PC-9 (cell line): Measurements from ENCODE around the gene TTLL6. TPM values are rescaled to one million over a fixed set of nuclear protein-coding genes. Genes with fewer than 3 reads are reported as not detected.

ENCODE experiments used
- BruUV-seq: library from RNA; stranded (reverse); fragments of 400-500 nt; replicated peaks from 2 replicates; lab custom pipeline; 2021; lab: Mats Ljungman, UMichigan
- CTCF ChIA-PET: fragments of 300-600 bp; sonication (Branson Sonifier 250); formaldehyde crosslinking; loops from one replicate; lab custom pipeline; 2022; ENCODE audit warnings: antibody characterized with exemption; lab: Charles Lee
- POLR2A ChIA-PET: fragments of 300-600 bp; sonication (Branson Sonifier 250); formaldehyde crosslinking; loops from one replicate; lab custom pipeline; 2022; ENCODE audit warnings: antibody characterized with exemption; ENCODE audit not compliant: unreplicated experiment; lab: Charles Lee
- DNase-seq, 2 experiments: peaks; one replicate each; pipeline versions ENCODE4 v3.0.0 to v3.0.0-alpha.2; 2015 to 2022; ENCODE audit warnings: mixed read lengths in 1 of 2
- H2AFZ ChIP-seq: fragments of 200-600 bp; sonication (generic); 2 replicates; pipeline ENCODE4 v1.8.1; 2017; ENCODE audit warnings: antibody characterized with exemption
- H3F3A ChIP-seq: fragments of 200-600 bp; sonication (generic); 2 replicates; pipeline ENCODE4 v1.8.1; 2017; ENCODE audit warnings: antibody characterized with exemption, mild to moderate bottlenecking, low read depth; ENCODE audit not compliant: insufficient read depth
- H3K27ac ChIP-seq: fragments of 200-600 bp; sonication (generic); 2 replicates; pipeline ENCODE4 v1.6.1; 2016; ENCODE audit warnings: mixed run types
- H3K27me3 ChIP-seq: fragments of 200-600 bp; sonication (generic); 2 replicates; pipeline ENCODE4 v1.6.1; 2016; ENCODE audit warnings: low read depth, mixed run types; ENCODE audit not compliant: insufficient read depth
- H3K36me3 ChIP-seq: fragments of 200-600 bp; sonication (generic); 2 replicates; pipeline ENCODE4 v1.6.1; 2016; ENCODE audit warnings: low read depth, mixed run types
- H3K4me1 ChIP-seq: fragments of 200-600 bp; sonication (generic); replicated peaks from 2 replicates; pipeline ENCODE4 v1.6.1; 2016; ENCODE audit warnings: mixed run types; ENCODE audit not compliant: insufficient read depth
- H3K4me2 ChIP-seq: fragments of 200-600 bp; sonication (generic); 2 replicates; pipeline ENCODE4 v1.6.1; 2017; ENCODE audit warnings: mixed run types
- H3K4me3 ChIP-seq: fragments of 200-600 bp; sonication (generic); 2 replicates; pipeline ENCODE4 v1.6.1; 2016; ENCODE audit warnings: mixed run types
- H3K79me2 ChIP-seq: fragments of 200-600 bp; sonication (generic); 2 replicates; pipeline ENCODE4 v1.6.1; 2017; ENCODE audit warnings: low read depth, mixed run types
- H3K9me2 ChIP-seq: fragments of 200-600 bp; sonication (generic); 2 replicates; pipeline ENCODE4 v1.8.1; 2017; ENCODE audit warnings: mild to moderate bottlenecking; ENCODE audit not compliant: insufficient read depth
- H3K9me3 ChIP-seq: fragments of 200-600 bp; sonication (generic); 2 replicates; pipeline ENCODE4 v1.8.1; 2016; ENCODE audit warnings: low read depth; ENCODE audit not compliant: insufficient read depth
- H4K20me1 ChIP-seq: fragments of 200-600 bp; sonication (generic); 2 replicates; pipeline ENCODE4 v1.8.1; 2017; ENCODE audit not compliant: insufficient read depth
- EZH2 ChIP-seq: fragments of 200-600 bp; sonication (generic); IDR thresholded peaks from 2 replicates; pipeline ENCODE4 v1.8.0; 2017; ENCODE audit warnings: antibody characterized with exemption, low read depth
- intact Hi-C: fragments of 100-400 bp; cut with micrococcal nuclease; formaldehyde crosslinking; loops from one replicate; pipeline ENCODE4 v1.10.0; 2022; ENCODE audit not compliant: unreplicated experiment
- total RNA-seq: library from RNA; stranded (reverse); gene quantifications from 2 replicates; pipeline ENCODE4 v1.2.3, GENCODE V29; 2021
- TF ChIP-seq, protein P1 (sequence below): fragments of 200-600 bp; sonication (generic); conservative IDR thresholded peaks from 2 replicates; pipeline ENCODE4 v1.6.1; 2017; ENCODE audit warnings: mixed run types, antibody characterized with exemption, mild to moderate bottlenecking, moderate library complexity

Gene TTLL6
- total RNA-seq, 1 experiment from 2014 or later = not detected

DNA sequence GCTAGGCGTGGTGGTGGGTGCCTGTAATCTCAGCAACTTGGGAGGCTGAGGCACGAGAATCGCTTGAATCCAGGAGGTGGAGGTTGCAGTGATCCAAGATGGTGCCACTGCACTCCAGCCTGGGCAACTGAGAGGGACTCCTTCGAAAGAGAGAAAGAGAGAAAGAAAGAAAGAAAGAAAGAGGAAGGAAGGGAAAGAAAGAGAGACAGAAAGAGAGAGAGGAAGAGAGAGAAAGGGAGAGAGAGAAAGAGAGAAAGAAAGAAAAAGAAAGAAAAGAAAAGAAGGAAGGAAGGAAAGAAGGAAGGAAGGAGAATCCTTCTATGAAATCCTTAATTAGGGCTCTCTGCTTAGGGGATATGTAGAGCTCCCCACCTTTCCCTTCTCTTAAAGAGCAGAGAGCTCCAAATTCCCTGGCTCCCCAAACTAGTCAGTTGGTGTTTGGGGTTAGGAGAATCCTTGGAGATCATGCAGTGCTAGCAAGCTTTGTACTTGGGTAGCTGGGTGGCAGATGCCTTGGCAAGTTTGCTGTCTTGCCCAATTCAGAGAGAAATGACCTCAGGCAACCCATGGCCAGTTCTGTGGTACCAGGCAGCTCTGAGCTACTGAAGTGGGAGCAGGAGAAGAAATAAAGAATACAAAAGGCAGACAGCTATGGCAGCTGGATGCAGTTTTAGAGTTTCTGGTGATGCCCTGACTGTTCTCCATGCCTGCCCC is 79.5 kb downstream of the TTLL6 start:
- H3K27me3 ChIP-seq = peaks cover 97% of the 10 kb centered on the region

DNA sequence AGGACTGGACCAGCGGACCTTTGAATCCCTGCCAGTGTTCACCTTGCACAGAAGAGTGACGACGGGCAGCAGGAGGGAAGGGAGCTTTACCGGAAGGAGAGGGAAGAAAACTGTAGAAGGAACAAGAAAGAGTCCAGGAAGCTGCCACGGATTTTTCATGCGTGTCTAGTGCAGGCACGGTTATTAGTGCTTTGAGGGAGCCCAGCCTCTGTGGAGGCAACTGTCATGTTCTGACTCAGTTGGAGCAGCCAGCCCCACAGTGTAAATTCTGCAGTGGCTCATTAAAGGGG is 82.0 kb downstream of the TTLL6 start:
- no peaks in the 10 kb centered on the region for H3K9me2 ChIP-seq
- intact Hi-C loops = no loop called here
- ChIA-PET CTCF (no interaction called here), POLR2A (no interaction called here)
- no peaks in the 10 kb centered on the region for H3K9me3 ChIP-seq
- no peak overlapping the region for H2AFZ ChIP-seq
- peaks cover 96% of the 10 kb centered on the region for H3K27me3 ChIP-seq
- H3K4me2 ChIP-seq = no peak overlapping the region
- H3F3A ChIP-seq = no peaks in the 10 kb centered on the region
- no peaks in the 10 kb centered on the region for H3K4me1 ChIP-seq
- TF ChIP-seq EZH2 = no peak
- TF ChIP-seq, protein P1, sequence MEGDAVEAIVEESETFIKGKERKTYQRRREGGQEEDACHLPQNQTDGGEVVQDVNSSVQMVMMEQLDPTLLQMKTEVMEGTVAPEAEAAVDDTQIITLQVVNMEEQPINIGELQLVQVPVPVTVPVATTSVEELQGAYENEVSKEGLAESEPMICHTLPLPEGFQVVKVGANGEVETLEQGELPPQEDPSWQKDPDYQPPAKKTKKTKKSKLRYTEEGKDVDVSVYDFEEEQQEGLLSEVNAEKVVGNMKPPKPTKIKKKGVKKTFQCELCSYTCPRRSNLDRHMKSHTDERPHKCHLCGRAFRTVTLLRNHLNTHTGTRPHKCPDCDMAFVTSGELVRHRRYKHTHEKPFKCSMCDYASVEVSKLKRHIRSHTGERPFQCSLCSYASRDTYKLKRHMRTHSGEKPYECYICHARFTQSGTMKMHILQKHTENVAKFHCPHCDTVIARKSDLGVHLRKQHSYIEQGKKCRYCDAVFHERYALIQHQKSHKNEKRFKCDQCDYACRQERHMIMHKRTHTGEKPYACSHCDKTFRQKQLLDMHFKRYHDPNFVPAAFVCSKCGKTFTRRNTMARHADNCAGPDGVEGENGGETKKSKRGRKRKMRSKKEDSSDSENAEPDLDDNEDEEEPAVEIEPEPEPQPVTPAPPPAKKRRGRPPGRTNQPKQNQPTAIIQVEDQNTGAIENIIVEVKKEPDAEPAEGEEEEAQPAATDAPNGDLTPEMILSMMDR = no peak
- H3K79me2 ChIP-seq = no peaks in the 10 kb centered on the region
- no peaks in the 10 kb centered on the region for H3K36me3 ChIP-seq
- H4K20me1 ChIP-seq = no peaks in the 10 kb centered on the region
- H3K4me3 ChIP-seq = no peak overlapping the region
- H3K27ac ChIP-seq = no peak overlapping the region
- no TSS peak for BruUV-seq
- no peak for DNase-seq

More for the DNA sequence above, 79.5 kb downstream of the TTLL6 start:
- H3K9me2 ChIP-seq = no peaks in the 10 kb centered on the region
- H3K27ac ChIP-seq = no peak overlapping the region
- no peaks in the 10 kb centered on the region for H3K4me1 ChIP-seq
- ChIA-PET POLR2A (no interaction called here), CTCF (interaction anchor here (0.7 kb wide), 1 partner anchor 142 kb away, joined by 3 read pairs; no protein-coding TSS in a partner anchor)
- no peaks in the 10 kb centered on the region for H3K36me3 ChIP-seq
- H2AFZ ChIP-seq = no peak overlapping the region
- H3K4me2 ChIP-seq = no peak overlapping the region
- TF ChIP-seq, protein P1 = no peak
- no peak for TF ChIP-seq EZH2
- DNase-seq = no peak
- H4K20me1 ChIP-seq = no peaks in the 10 kb centered on the region
- intact Hi-C loops = no loop called here
- H3K4me3 ChIP-seq = no peak overlapping the region
- no peaks in the 10 kb centered on the region for H3K9me3 ChIP-seq
- H3F3A ChIP-seq = no peaks in the 10 kb centered on the region
- BruUV-seq = no TSS peak
- H3K79me2 ChIP-seq = no peaks in the 10 kb centered on the region

DNA sequence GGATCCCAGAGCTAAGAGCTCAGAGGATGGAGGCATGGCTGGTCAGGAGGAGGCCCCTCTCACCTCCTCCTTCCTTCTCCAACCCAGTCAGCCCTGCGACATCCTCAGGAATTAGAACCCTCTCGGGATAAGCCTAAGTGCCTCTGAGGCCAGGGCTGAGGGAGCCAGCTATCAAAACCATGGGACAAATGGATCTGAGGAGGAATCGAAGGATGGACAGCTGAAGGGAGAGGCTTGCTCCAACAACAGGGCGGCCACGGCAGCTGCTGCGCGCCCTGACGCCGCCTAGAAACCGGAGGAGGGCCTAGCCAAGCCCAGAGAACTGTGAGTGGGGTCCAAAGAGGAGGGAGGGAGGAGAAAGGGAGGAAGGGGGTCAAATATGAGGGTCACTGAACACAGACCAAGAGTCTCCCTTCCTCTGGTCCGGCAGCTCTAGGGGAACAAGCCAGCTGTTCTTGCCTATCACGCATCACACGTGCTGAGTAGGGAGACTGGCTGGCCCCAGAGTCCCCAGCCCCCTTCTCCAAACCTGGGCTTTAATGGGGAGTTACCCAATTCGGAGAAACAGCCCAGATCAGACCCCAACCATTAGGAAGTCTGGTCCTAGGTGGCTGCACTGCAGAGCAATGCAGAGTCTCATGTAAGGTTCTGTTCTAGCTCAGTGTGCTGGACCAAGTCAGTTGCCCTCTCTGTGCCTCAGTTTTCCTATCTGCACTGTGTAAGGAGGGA is 82.5 kb downstream of the TTLL6 start:
- TF ChIP-seq, protein P1 = no peak
- TF ChIP-seq EZH2 = no peak
- Histone ChIP-seq H3K9me3 (no peaks in the 10 kb centered on the region), H3K4me1 (no peaks in the 10 kb centered on the region), H3K4me2 (no peak overlapping the region), H2AFZ (no peak overlapping the region), H3F3A (no peaks in the 10 kb centered on the region), H3K79me2 (no peaks in the 10 kb centered on the region), H3K27me3 (peaks cover 96% of the 10 kb centered on the region), H3K36me3 (no peaks in the 10 kb centered on the region), H4K20me1 (no peaks in the 10 kb centered on the region), H3K4me3 (no peak overlapping the region), H3K27ac (no peak overlapping the region), H3K9me2 (no peaks in the 10 kb centered on the region)
- no peak for DNase-seq
- ChIA-PET CTCF (no interaction called here), POLR2A (no interaction called here)
- intact Hi-C loops = no loop called here
- no TSS peak for BruUV-seq
